Psoas muscle (tissue), 8 donors: ENCODE results near the gene KNDC1. TPM values are rescaled to one million over a fixed set of nuclear protein-coding genes. Genes with fewer than 3 reads are reported as not detected.

Experiments
- ATAC-seq, 4 donors: fragments of 200-7000 bp; cut with Tn5 transposase; one replicate each; pipeline ENCODE4 v1.9.1; 2020; ENCODE audit warnings: moderate library complexity in 3 of 4, mild to moderate bottlenecking in 2 of 4
- DNase-seq, 2 donors: peaks; one replicate each; pipeline ENCODE4 v3.0.0-alpha.2; 2020
- H3K27ac ChIP-seq: fragments of 200-600 bp; one replicate; pipeline ENCODE4 v1.8.0; 2022
- H3K27me3 ChIP-seq, 3 donors: fragments of 200-600 bp in 1 of 3; one replicate each; pipeline versions ENCODE4 v1.6.1 to v1.8.0; 2013 to 2022; ENCODE audit warnings: low read length in 2 of 3, mild to moderate bottlenecking in 2 of 3, moderate library complexity in 1 of 3; ENCODE audit not compliant: insufficient read depth in 3 of 3
- H3K36me3 ChIP-seq, 2 donors: fragments of 200-600 bp in 1 of 2; one replicate each; pipeline versions ENCODE4 v1.6.1 to v1.8.0; 2013 to 2022; ENCODE audit warnings: low read depth in 1 of 2, mild to moderate bottlenecking in 1 of 2, moderate library complexity in 1 of 2; ENCODE audit not compliant: insufficient read depth in 1 of 2
- H3K4me1 ChIP-seq: fragments of 200-600 bp; one replicate; pipeline ENCODE4 v1.8.0; 2022
- H3K4me3 ChIP-seq: fragments of 200-600 bp; one replicate; pipeline ENCODE4 v1.8.0; 2022; ENCODE audit warnings: mild to moderate bottlenecking
- H3K9me3 ChIP-seq: fragments of 200-600 bp; one replicate; pipeline ENCODE4 v1.8.0; 2022
- CTCF ChIP-seq: fragments of 200-600 bp; IDR thresholded peaks from one replicate; pipeline ENCODE4 v1.8.0; 2022; ENCODE audit warnings: antibody characterized with exemption
- WGBS, 3 donors: extraction: QIAGEN DNeasy Blood & Tissue Kit; methylation state at CpG; one replicate each; pipeline versions ENCODE4 v1.1.6 to v1.1.7; 2013; 5-methylcytosine and 5-hydroxymethylcytosine counted together
- intact Hi-C, 2 donors: fragments of 100-400 bp; cut with DNase I; formaldehyde crosslinking; loops; one replicate each; pipeline versions ENCODE4 v1.11.0 to v1.14.2; 2022
- polyA plus RNA-seq, 3 donors: library from polyadenylated mRNA; stranded (reverse); fragments of 200-250 nt; gene quantifications; one replicate each; pipeline ENCODE4 v1.2.3, GENCODE V29; 2013
- total RNA-seq, 4 donors: library from RNA; stranded (reverse); fragmentation: NEBNext Ultra II Directional in 2 of 4; extraction: Animal tissue kit (Norgen Biotek cat#: 25700) in 2 of 4; gene quantifications; one replicate each; pipeline versions ENCODE4 v1.2.1 to v1.2.4, GENCODE V29; 2021 to 2023
- donor health status: healthy with polysubstance abuse.
- donor health status: DM: no; HTN: no; CAD: no; lungs with moderate emphysema.
- donor health status: Bipolar disorder and iron deficiency.
- donor health status: healthy.
- donor health status: DM: yes; HTN: yes; CAD: no.
- donor health status: DM: no; HTN: no; CAD: no.
- donor health status: DM: no; HTN: no; CAD: no.
- donor health status: DM: yes; HTN: yes; CAD: no.

Gene KNDC1
- total and polyA plus RNA-seq, 7 donors, result under 0.01 to 0.10 (median 0.01) TPM; not detected in 4

DNA sequence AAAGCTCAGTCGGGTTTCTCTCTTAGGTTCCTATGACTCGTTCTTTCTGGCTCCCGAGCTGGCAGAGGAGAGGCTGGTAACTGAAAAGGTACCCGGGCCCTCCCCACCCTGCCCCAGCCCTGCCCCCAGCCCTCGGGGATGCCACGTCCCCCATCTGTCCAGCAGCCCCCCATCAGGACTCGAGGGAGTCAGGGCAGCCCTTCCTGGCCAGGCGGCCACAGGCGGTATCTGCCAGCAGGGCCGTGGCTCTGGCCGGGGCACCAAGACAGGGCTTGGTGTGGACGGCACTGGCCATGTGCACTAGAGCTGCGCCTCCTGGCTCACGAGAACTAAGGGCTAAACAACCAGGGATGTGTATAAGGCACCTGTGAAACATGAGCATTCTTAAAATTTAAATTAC, 29.7 kb downstream of the KNDC1 start:
- no peaks in the 10 kb centered on the region for H3K4me1 ChIP-seq
- no peak for TF ChIP-seq CTCF
- H3K27me3 ChIP-seq, result peaks cover 0 to 38% (median 8%) of the 10 kb centered on the region in 3 donors
- 72 to 76% (median 76%) methylated on average over 14 of the region's 14 CpGs for WGBS, 3 donors
- no peaks in the 10 kb centered on the region for H3K9me3 ChIP-seq
- no peak for DNase-seq
- H3K36me3 ChIP-seq, result no peaks in the 10 kb centered on the region
- intact Hi-C loops, result no loop called here
- no peak for ATAC-seq
- H3K27ac ChIP-seq, result no peak overlapping the region
- no peak overlapping the region for H3K4me3 ChIP-seq

DNA sequence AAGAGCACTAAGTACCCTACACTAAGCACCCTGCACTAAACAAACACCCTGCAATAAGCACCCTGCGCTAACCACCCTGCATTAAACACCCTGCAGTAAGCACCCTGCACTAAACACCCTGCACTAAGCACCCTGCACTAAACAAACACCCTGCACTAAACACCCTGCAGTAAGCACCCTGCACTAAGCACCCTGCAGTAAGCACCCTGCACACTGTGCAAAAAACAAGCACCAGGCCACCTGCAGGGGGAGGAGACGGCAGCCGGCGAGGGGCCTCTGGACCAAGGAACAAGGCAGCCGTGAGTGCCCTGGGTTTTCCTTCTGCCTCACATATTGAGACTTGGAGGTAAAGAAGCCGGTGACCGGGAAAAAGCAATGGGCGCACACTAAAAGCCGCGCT, 30.2 kb downstream of the KNDC1 start:
- WGBS, 3 donors, result 89 to 93% (median 91%) methylated on average over 10 of the region's 10 CpGs

DNA sequence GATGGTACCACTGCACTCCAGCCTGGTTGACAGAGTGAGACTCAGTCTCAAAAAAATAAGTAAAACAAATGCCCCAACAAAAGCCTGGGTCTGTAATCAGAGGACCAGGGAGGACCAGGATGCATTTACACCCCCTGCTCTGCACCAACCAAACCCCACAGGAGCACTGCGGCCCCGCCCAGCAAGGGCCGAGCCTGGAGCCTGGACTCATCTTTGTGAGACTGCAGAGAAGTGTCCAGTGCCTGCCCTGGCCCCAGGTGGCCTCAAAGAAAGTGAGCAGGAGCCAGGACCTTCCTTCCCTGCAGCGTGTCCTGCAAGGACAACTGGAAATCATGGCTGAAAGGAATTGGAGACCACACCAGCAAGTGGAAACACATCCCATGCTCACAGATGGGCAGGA, 31.6 kb downstream of the KNDC1 start:
- Histone ChIP-seq H3K27me3 (peaks cover 0 to 30% (median 6%) of the 10 kb centered on the region in 3 donors), H3K36me3 (no peaks in the 10 kb centered on the region), H3K4me1 (no peaks in the 10 kb centered on the region), H3K9me3 (no peaks in the 10 kb centered on the region), H3K27ac (no peak overlapping the region), H3K4me3 (no peak overlapping the region)
- intact Hi-C loops, result no loop called here
- DNase-seq (no peak), ATAC-seq (no peak)
- WGBS, 3 donors, result 83 to 86% (median 86%) methylated on average over 4 of the region's 4 CpGs
- no peak for TF ChIP-seq CTCF

More for the DNA sequence above, 30.2 kb downstream of the KNDC1 start:
- TF ChIP-seq CTCF, result no peak
- Histone ChIP-seq H3K27me3 (peaks cover 0 to 38% (median 8%) of the 10 kb centered on the region in 3 donors), H3K9me3 (no peaks in the 10 kb centered on the region), H3K4me3 (no peak overlapping the region), H3K27ac (no peak overlapping the region), H3K36me3 (no peaks in the 10 kb centered on the region), H3K4me1 (no peaks in the 10 kb centered on the region)
- intact Hi-C loops, result no loop called here
- ATAC-seq, result no peak
- DNase-seq, result no peak

DNA sequence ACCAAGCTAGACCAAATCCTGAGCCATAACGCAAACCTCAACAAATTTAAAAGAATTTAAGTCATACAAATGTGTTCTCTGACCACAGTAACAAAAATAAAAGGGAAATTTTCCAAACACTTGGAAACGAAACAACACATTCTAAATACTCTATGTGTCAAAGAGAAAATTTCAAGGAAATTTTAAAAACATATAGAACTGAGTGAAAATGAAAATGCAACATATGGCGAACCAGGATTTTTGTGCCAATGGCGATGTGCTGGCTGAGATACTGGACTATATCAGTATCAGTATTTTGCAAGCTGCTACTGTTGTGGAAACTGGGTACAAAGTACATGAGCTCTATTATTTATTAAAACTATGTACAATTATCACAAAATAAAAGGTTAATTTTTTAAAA, 34.1 kb downstream of the KNDC1 start:
- no peak for TF ChIP-seq CTCF
- H3K27ac ChIP-seq, result no peak overlapping the region
- no peaks in the 10 kb centered on the region for H3K9me3 ChIP-seq
- no peaks in the 10 kb centered on the region for H3K4me1 ChIP-seq
- no peak for DNase-seq
- no peak for ATAC-seq
- H3K4me3 ChIP-seq, result no peak overlapping the region
- intact Hi-C loops, result no loop called here
- H3K27me3 ChIP-seq, result peaks cover 0 to 26% (median 1%) of the 10 kb centered on the region in 3 donors
- no peaks in the 10 kb centered on the region for H3K36me3 ChIP-seq
- WGBS, 3 donors, result 79 to 83% (median 82%) methylated on average over 4 of the region's 4 CpGs

GRCh38 chr10:133195096-133195495, 35.1 kb downstream of the KNDC1 start:
- H3K27ac ChIP-seq, result no peak overlapping the region
- H3K4me1 ChIP-seq, result no peaks in the 10 kb centered on the region
- no peaks in the 10 kb centered on the region for H3K9me3 ChIP-seq
- peaks cover 0 to 33% (median 0%) of the 10 kb centered on the region in 3 donors for H3K27me3 ChIP-seq
- DNase-seq, result no peak
- no peak overlapping the region for H3K4me3 ChIP-seq
- WGBS, 3 donors, result 83 to 85% (median 84%) methylated on average over 19 of the region's 19 CpGs
- no peak for ATAC-seq
- no peaks in the 10 kb centered on the region for H3K36me3 ChIP-seq
- intact Hi-C loops, result no loop called here
- no peak for TF ChIP-seq CTCF
